Activated T-cell treated with anti-CD3 and anti-CD28 coated beads for 4 hours (primary cell): Measurements from ENCODE around the gene ABCC10.
"Not testable (repeated sequence)": the region's sequence is repeated elsewhere in the genome, so short reads cannot be mapped to it uniquely, and the experiment has no call there.

Source experiments
- DNase-seq: peaks from one replicate; pipeline ENCODE4 v3.0.0-alpha.2; 2020

The ABCC10 gene

DNA sequence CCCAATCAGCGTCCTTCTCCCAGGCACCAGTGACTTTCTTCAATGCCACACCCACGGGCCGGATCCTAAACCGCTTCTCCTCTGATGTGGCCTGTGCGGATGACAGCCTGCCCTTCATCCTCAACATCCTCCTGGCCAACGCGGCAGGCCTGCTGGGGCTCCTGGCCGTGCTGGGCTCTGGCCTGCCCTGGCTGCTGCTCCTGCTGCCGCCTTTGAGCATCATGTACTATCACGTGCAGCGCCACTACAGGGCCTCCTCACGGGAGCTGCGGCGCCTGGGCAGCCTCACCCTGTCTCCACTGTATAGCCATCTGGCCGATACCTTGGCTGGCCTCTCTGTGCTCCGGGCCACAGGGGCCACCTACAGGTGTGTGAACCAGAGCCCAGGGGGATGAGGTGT, 18.2 kb downstream of the ABCC10 start:
- no peak for DNase-seq

DNA sequence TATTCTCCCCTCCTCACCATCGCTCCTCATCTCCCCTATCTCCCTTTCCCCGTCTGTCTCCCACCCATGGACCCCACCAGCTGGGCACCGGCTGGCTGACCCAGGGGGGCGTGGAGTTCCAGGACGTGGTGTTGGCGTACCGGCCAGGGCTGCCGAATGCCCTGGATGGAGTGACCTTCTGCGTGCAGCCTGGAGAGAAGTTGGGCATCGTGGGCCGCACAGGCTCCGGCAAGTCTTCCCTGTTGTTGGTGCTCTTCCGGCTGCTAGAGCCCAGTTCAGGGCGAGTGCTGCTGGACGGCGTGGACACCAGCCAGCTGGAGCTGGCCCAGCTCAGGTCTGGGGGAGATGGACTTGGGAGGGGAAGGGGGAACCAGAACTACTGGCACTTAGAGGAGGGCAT, 20.3 kb downstream of the ABCC10 start:
- DNase-seq = no peak

DNA sequence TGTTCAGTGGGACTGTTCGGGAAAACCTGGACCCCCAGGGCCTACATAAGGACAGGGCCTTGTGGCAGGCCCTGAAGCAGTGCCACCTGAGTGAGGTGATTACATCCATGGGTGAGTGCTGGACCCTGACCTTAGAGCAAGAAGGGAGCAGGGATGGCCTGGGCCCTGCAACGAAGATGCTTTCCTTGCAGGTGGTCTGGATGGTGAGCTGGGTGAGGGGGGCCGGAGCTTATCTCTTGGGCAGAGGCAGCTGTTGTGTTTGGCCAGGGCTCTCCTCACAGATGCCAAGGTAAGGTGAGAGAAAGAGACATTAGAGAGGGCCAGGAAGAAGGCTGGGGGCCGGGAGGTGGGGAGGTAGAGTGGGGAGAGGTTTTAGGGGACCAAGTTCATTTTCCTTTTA, 21.6 kb downstream of the ABCC10 start:
- DNase-seq = no peak

DNA sequence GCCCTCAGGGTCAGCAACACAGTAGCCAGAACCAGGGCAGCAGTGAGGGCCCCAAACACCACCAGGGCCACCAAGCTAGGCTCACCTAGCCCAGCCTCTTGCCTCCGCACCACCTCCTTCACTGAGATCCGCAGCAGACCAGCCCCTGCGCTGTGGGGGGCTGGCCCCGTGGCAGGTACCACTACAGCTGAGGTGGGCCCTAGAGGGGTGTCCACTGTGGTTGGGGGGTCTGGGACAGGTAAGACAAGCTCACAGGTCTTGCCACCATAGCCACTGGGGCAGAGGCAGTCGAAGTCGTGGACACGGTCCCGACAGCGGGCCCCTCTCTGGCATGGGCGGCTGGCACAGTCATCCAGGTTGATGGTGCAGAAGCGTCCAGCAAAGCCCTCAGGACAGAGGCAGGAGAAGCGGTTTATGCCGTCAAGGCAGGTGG, 23.4 kb downstream of the ABCC10 start:
- DNase-seq = no peak

- no peak for DNase-seq
Measured at GRCh38 chr6:43451348-43451747, 24.0 kb downstream of the ABCC10 start.

DNA sequence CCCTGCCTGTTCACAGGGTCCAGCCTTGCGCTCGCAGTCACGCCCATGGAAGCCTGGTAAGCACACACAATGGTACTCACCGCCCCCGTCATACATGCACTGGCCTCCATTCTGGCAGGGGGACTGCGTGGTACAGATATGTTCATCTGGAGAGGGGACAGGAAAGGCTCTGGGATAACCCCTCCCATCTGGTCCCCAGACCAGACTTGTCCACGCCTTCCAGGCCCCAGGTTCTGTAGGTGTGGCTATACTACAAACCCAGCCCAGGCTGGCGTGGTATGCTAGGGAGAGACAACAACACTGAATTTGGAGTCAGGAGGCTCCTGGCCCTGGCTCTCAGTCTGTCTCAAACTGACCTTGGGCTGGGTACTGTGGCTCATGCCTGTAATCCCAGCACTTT, 24.6 kb downstream of the ABCC10 start:
- no peak for DNase-seq

DNA sequence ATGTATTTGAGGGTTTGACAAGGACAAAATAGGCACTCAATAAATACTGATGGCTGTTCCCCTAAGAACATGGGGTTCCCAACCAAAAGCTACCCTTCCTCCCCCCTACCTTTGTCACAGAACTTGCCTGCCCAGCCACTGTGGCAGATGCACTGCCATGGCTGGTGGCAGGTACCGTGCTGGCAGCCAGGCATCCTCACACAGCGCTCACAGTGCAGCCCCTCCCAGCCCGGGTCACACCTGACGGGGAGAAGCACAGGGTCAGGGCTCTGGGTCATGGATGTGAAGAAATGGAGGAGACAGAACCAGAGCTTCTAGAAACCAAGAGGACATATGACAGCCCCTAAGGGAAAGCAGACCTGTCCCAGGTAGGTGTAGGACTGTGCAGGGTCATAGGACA, 25.6 kb downstream of the ABCC10 start:
- no peak for DNase-seq

- no peak for DNase-seq
Measured at GRCh38 chr6:43453831-43454230, 26.5 kb downstream of the ABCC10 start.

DNA sequence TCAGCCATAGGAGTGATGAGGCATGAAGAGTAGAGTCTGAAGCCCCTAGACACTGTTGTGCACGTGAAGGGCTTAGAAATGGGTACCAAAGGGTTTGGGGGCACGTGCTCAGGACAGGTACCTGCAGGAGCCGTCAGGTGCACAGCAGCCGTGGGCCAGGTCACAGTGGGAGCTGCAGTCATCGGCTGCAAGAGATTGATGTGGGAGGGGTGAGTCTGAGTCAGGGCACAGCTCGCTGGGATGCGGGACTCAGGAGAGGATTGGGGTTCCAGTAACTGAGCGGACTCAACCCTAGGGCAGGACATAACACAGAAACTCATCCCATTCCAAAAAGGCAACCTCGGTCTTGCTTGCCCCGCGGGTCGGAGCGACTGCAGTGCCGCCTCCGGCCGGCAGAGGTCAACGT, 27.0 kb downstream of the ABCC10 start:
- peak; percentile 61 for DNase-seq

- peak; percentile 15 for DNase-seq
Measured at GRCh38 chr6:43454696-43455530, 27.6 kb downstream of the ABCC10 start.

- peak; percentile 67 for DNase-seq
Measured at GRCh38 chr6:43455531-43456428, 28.4 kb downstream of the ABCC10 start, which contains the start of gene DLK2. TSS of gene DLK2 (minus strand) at chr6:43455548. CDS start at chr6:43454825, 723 bp downstream.

- no peak for DNase-seq
Measured at GRCh38 chr6:43457643-43458042, 30.3 kb downstream of the ABCC10 start.

GRCh38 chr6:43458154-43458553, 30.8 kb downstream of the ABCC10 start:
- DNase-seq = not testable (repeated sequence)

GRCh38 chr6:43459535-43459934, 32.2 kb downstream of the ABCC10 start:
- no peak for DNase-seq

- DNase-seq = no peak
Measured at GRCh38 chr6:43460032-43460431, 32.7 kb downstream of the ABCC10 start.

DNA sequence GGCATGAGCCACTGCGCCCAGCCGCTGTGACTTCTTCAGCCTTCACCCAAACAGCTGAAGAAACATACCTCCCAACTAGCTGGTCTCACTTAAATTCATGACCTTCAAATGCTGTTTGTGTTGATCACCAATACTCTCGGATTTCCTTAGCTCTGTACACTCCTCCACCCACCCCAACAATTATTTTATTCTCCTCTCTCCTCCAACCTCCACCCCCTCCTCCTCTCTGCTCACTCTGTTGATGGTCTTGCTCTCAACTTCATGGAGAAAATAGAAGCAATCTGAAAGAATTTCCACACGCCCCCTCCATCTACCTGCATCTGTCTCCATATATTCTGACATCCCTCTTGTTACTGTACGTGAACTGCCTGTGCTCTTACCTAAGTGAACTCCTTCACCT, 34.6 kb downstream of the ABCC10 start:
- no peak for DNase-seq

DNA sequence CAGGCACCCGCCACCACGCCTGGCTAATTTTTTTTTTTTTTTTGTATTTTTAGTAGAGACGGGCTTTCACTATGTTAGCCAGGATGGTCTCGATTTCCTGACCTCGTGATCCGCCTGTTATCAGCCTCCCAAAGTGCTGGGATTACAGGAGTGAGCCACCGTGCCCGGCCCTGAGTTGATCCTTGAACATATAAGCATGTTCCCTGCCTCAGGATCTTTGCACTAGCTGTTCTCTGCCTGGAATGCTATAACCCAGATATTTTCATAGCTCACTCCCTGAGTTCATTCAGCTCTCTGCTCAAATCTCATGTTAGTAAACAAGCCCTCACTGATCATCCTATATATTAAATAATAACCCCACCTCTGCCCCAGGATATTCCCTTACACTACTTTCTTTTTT, 37.0 kb downstream of the ABCC10 start:
- DNase-seq = no peak

- DNase-seq = no peak
Measured at GRCh38 chr6:43465948-43466347, 38.6 kb downstream of the ABCC10 start.

GRCh38 chr6:43467265-43467664, 39.9 kb downstream of the ABCC10 start:
- DNase-seq = not testable (repeated sequence)

GRCh38 chr6:43467752-43468151, 40.4 kb downstream of the ABCC10 start:
- no peak for DNase-seq

DNA sequence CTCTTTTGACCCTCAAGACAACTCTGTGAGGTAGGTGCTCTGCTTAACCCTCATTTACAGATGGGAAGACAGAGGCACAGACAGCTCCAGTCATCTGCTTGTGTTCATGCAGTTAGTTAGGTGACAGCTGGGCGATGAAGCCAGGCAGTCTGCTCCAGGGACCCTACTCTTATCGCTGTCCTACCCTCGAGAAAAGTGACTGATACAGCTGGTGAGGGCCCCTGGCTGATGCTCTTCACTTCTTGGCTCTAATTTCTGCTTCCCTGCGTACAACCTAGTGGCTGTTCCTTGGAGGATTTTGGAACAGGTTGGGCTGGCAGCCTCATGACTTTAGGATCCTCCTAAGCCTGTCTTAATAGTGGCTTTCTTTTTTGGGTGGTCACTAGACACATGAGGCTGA, 40.9 kb downstream of the ABCC10 start:
- DNase-seq = no peak

GRCh38 chr6:43468748-43469681, 41.7 kb downstream of the ABCC10 start:
- no peak for DNase-seq

DNA sequence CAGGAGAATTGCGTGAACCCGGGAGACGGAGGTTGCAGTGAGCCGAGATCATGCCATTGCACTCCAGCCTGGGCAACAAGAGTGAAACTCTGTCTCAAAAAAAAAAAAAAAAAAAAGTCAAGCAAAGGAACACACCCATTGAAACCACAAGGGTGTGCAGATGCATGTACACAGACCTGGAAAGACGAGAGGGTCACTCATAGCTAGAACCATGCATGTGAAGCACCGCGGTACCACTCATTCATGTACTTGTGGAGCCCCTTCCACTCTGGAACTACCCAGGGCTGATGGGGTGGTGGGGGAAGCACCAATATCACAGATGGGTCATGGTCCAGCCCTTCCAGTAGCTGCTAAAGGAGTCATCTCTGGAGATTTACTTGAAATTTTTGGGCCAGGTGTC, 42.6 kb downstream of the ABCC10 start:
- no peak for DNase-seq
